ENCODE results near the gene SHISAL2A.

The SHISAL2A gene

GRCh38 chr1:52629325-52629643 lies 3.7 kb upstream of the SHISAL2A start:
- no peak overlapping the region for H2AFZ ChIP-seq (ENCODE audit: low read depth)
- H3K4me2 ChIP-seq = no peak overlapping the region
- H3K4me3 ChIP-seq (IDR thresholded peaks at IDR 0.05; ENCODE audit: insufficient read depth, low read depth, low read length) = no peak overlapping the region
- H3K9ac ChIP-seq = no peak overlapping the region
- H3K4me1 ChIP-seq (ENCODE audit: low read depth, poor library complexity, severe bottlenecking) = no peaks in the 10 kb centered on the region
- TF ChIP-seq, protein P1, sequence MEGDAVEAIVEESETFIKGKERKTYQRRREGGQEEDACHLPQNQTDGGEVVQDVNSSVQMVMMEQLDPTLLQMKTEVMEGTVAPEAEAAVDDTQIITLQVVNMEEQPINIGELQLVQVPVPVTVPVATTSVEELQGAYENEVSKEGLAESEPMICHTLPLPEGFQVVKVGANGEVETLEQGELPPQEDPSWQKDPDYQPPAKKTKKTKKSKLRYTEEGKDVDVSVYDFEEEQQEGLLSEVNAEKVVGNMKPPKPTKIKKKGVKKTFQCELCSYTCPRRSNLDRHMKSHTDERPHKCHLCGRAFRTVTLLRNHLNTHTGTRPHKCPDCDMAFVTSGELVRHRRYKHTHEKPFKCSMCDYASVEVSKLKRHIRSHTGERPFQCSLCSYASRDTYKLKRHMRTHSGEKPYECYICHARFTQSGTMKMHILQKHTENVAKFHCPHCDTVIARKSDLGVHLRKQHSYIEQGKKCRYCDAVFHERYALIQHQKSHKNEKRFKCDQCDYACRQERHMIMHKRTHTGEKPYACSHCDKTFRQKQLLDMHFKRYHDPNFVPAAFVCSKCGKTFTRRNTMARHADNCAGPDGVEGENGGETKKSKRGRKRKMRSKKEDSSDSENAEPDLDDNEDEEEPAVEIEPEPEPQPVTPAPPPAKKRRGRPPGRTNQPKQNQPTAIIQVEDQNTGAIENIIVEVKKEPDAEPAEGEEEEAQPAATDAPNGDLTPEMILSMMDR (conservative IDR thresholded peaks at IDR 0.05; ENCODE audit: low read depth, low read length) = no peak
- no peaks in the 10 kb centered on the region for H3K27me3 ChIP-seq (ENCODE audit: insufficient read depth, low read depth)
- H3K36me3 ChIP-seq (ENCODE audit: insufficient read depth) = no peaks in the 10 kb centered on the region
- H3K79me2 ChIP-seq (ENCODE audit: insufficient read depth, low read depth) = no peaks in the 10 kb centered on the region
- no peaks in the 10 kb centered on the region for H4K20me1 ChIP-seq (ENCODE audit: insufficient read depth)
- no peak overlapping the region for H3K27ac ChIP-seq

- TF ChIP-seq, protein P1 (conservative IDR thresholded peaks at IDR 0.05; ENCODE audit: low read depth, low read length) = no peak
- Histone ChIP-seq H3K27ac (no peak overlapping the region), H3K27me3 (ENCODE audit: insufficient read depth, low read depth) (no peaks in the 10 kb centered on the region), H3K4me1 (ENCODE audit: low read depth, poor library complexity, severe bottlenecking) (no peaks in the 10 kb centered on the region), H3K36me3 (ENCODE audit: insufficient read depth) (no peaks in the 10 kb centered on the region), H4K20me1 (ENCODE audit: insufficient read depth) (no peaks in the 10 kb centered on the region), H3K4me3 (IDR thresholded peaks at IDR 0.05; ENCODE audit: insufficient read depth, low read depth, low read length) (no peak overlapping the region), H3K79me2 (ENCODE audit: insufficient read depth, low read depth) (no peaks in the 10 kb centered on the region), H3K4me2 (no peak overlapping the region), H3K9ac (no peak overlapping the region), H2AFZ (ENCODE audit: low read depth) (no peak overlapping the region)
These were observed 3.3 kb upstream of the SHISAL2A start for GRCh38 chr1:52629667-52630066.

DNA sequence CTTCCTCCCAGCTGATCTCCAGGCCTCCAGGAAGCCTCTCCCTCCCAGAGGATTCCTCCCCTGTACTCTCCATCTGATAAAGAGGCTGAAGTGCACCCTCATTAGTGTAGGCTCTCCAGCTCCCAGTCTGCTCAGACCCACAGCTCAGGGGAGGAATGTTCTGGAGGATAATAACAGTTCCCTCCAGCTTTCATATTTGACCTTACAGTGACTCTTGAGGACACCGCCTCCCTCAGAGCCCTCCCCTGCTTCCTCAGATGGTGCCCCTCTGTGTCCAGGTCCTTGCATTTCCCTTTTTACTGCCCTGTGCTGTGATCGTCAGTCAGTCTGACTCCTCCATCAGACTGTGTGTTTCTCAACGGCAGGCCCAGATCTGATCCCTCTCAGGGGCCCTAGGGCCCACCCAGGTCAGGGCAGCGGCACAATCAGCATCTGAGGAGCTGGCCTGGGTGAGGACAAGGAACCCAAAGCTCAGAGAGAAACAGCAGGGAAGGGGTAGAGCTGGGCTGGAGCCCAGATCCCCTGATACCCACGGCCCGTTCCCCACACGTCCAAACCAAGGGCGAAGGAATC lies 1.1 kb upstream of the SHISAL2A start:
- no peaks in the 10 kb centered on the region for H3K79me2 ChIP-seq (ENCODE audit: insufficient read depth, low read depth)
- H3K27ac ChIP-seq = no peak overlapping the region
- H3K4me1 ChIP-seq (ENCODE audit: low read depth, poor library complexity, severe bottlenecking) = peaks cover 17% of the 10 kb centered on the region
- no peak overlapping the region for H3K9ac ChIP-seq
- no peaks in the 10 kb centered on the region for H3K27me3 ChIP-seq (ENCODE audit: insufficient read depth, low read depth)
- no peaks in the 10 kb centered on the region for H3K36me3 ChIP-seq (ENCODE audit: insufficient read depth)
- H2AFZ ChIP-seq (ENCODE audit: low read depth) = no peak overlapping the region
- no peak overlapping the region for H3K4me3 ChIP-seq (IDR thresholded peaks at IDR 0.05; ENCODE audit: insufficient read depth, low read depth, low read length)
- TF ChIP-seq, protein P1 (conservative IDR thresholded peaks at IDR 0.05; ENCODE audit: low read depth, low read length) = no peak
- H3K4me2 ChIP-seq = no peak overlapping the region
- H4K20me1 ChIP-seq (ENCODE audit: insufficient read depth) = no peaks in the 10 kb centered on the region

- no peaks in the 10 kb centered on the region for H3K79me2 ChIP-seq (ENCODE audit: insufficient read depth, low read depth)
- no peaks in the 10 kb centered on the region for H3K27me3 ChIP-seq (ENCODE audit: insufficient read depth, low read depth)
- no peak overlapping the region for H3K27ac ChIP-seq
- TF ChIP-seq, protein P1 (conservative IDR thresholded peaks at IDR 0.05; ENCODE audit: low read depth, low read length) = no peak
- H2AFZ ChIP-seq (ENCODE audit: low read depth) = no peak overlapping the region
- H3K4me3 ChIP-seq (IDR thresholded peaks at IDR 0.05; ENCODE audit: insufficient read depth, low read depth, low read length) = no peak overlapping the region
- no peaks in the 10 kb centered on the region for H3K36me3 ChIP-seq (ENCODE audit: insufficient read depth)
- no peaks in the 10 kb centered on the region for H4K20me1 ChIP-seq (ENCODE audit: insufficient read depth)
- peaks cover 32% of the 10 kb centered on the region for H3K4me1 ChIP-seq (ENCODE audit: low read depth, poor library complexity, severe bottlenecking)
- H3K4me2 ChIP-seq = no peak overlapping the region
- H3K9ac ChIP-seq = no peak overlapping the region
These were observed 355 bp downstream of the SHISAL2A start for GRCh38 chr1:52633291-52633754.
